ENCODE results near the gene B3GALT6.
"Not testable (repeated sequence)": the region's sequence is repeated elsewhere in the genome, so short reads cannot be mapped to it uniquely, and the experiment has no call there.

Gene B3GALT6

GRCh38 chr1:1232208-1232795, at the start of gene B3GALT6:
Gene B3GALT6 (plus strand): TSS chr1:1232237. CDS start chr1:1232279, 42 bp downstream.
- no peak for DNase-seq (ENCODE audit: low read depth in 1 of 2, low spot score in 1 of 2)

GRCh38 chr1:1182491-1183220, 49.4 kb upstream of the B3GALT6 start:
- no peak for DNase-seq (ENCODE audit: low read depth in 1 of 2, low spot score in 1 of 2)

GRCh38 chr1:1183221-1183747, 48.8 kb upstream of the B3GALT6 start:
- no peak for DNase-seq (ENCODE audit: low read depth in 1 of 2, low spot score in 1 of 2)

GRCh38 chr1:1183833-1184775, 47.9 kb upstream of the B3GALT6 start:
- no peak for DNase-seq (ENCODE audit: low read depth in 1 of 2, low spot score in 1 of 2)

GRCh38 chr1:1185101-1185765, 46.8 kb upstream of the B3GALT6 start:
- DNase-seq (ENCODE audit: low read depth in 1 of 2, low spot score in 1 of 2): no peak

- DNase-seq (ENCODE audit: low read depth in 1 of 2, low spot score in 1 of 2): no peak
Measured at GRCh38 chr1:1187938-1188337, 44.1 kb upstream of the B3GALT6 start.

- DNase-seq (ENCODE audit: low read depth in 1 of 2, low spot score in 1 of 2): no peak
Measured at GRCh38 chr1:1189111-1189510, 42.9 kb upstream of the B3GALT6 start.

GRCh38 chr1:1191734-1192133, 40.3 kb upstream of the B3GALT6 start:
- DNase-seq (ENCODE audit: low read depth in 1 of 2, low spot score in 1 of 2): no peak

- no peak for DNase-seq (ENCODE audit: low read depth in 1 of 2, low spot score in 1 of 2)
Measured at GRCh38 chr1:1194723-1195122, 37.3 kb upstream of the B3GALT6 start.

- not testable (repeated sequence) for DNase-seq (ENCODE audit: low read depth in 1 of 2, low spot score in 1 of 2)
Measured at GRCh38 chr1:1195726-1196125, 36.3 kb upstream of the B3GALT6 start.

- DNase-seq (ENCODE audit: low read depth in 1 of 2, low spot score in 1 of 2): no peak
Measured at GRCh38 chr1:1196431-1197187, 35.4 kb upstream of the B3GALT6 start.

GRCh38 chr1:1197188-1197500, 34.9 kb upstream of the B3GALT6 start:
- DNase-seq (ENCODE audit: low read depth in 1 of 2, low spot score in 1 of 2): no peak

- DNase-seq (ENCODE audit: low read depth in 1 of 2, low spot score in 1 of 2): no peak
Measured at GRCh38 chr1:1197551-1198422, 34.2 kb upstream of the B3GALT6 start.

GRCh38 chr1:1198423-1199140, 33.5 kb upstream of the B3GALT6 start:
- no peak for DNase-seq (ENCODE audit: low read depth in 1 of 2, low spot score in 1 of 2)

- DNase-seq (ENCODE audit: low read depth in 1 of 2, low spot score in 1 of 2): no peak
Measured at GRCh38 chr1:1199141-1199960, 32.7 kb upstream of the B3GALT6 start.

- DNase-seq (ENCODE audit: low read depth in 1 of 2, low spot score in 1 of 2): no peak
Measured at GRCh38 chr1:1199961-1200875, 31.8 kb upstream of the B3GALT6 start.

All from stimulated activated CD4-positive, alpha-beta T cell treated with anti-CD3 and anti-CD28 coated beads, Interleukin-15, amount 100 ng/mL, for 1 hour (primary cell).